ENCODE measurements around the gene FADS2. TPM values are rescaled to one million over a fixed set of nuclear protein-coding genes. Genes with fewer than 3 reads are reported as not detected.

Gene FADS2
- total RNA-seq, 1 experiment from 2014 or later: 514 TPM

GRCh38 chr11:61784506-61784805 is 43.6 kb upstream of the FADS2 start:
- H4K20me1 ChIP-seq (ENCODE audit: insufficient read depth): peaks cover 5% of the 10 kb centered on the region; the same call in 1 of the 2 replicates
- H3F3A ChIP-seq (ENCODE audit: insufficient read depth, low read depth): peaks cover 13% of the 10 kb centered on the region
- H3K9me2 ChIP-seq (ENCODE audit: insufficient read depth): no peaks in the 10 kb centered on the region
- no peak for TF ChIP-seq EZH2 (IDR thresholded peaks at IDR 0.05; ENCODE audit: low read depth)
- TF ChIP-seq CTCF (conservative IDR thresholded peaks at IDR 0.05): no peak
- no peak overlapping the region for H3K27ac ChIP-seq
- peaks cover 4% of the 10 kb centered on the region; the same call in 1 of the 2 replicates for H3K79me2 ChIP-seq (ENCODE audit: low read depth)
- no peaks in the 10 kb centered on the region for H3K4me1 ChIP-seq (replicated peaks; ENCODE audit: insufficient read depth)
- no peaks in the 10 kb centered on the region for H3K27me3 ChIP-seq (ENCODE audit: insufficient read depth, low read depth)
- no peak overlapping the region for H2AFZ ChIP-seq
- peaks cover 18% of the 10 kb centered on the region for H3K36me3 ChIP-seq (ENCODE audit: low read depth)
- no peaks in the 10 kb centered on the region for H3K9me3 ChIP-seq (ENCODE audit: insufficient read depth, low read depth)
- H3K4me3 ChIP-seq: no peak overlapping the region
- intact Hi-C loops (cut with micrococcal nuclease; ENCODE audit: unreplicated experiment): no loop called here
- DNase-seq: no peak
- BruUV-seq (replicated peaks): no TSS peak
- POLR2A ChIA-PET (ENCODE audit: unreplicated experiment): no interaction called here
- CTCF ChIA-PET: no interaction called here
- no peak overlapping the region for H3K4me2 ChIP-seq

- no TSS peak for BruUV-seq (replicated peaks)
- Histone ChIP-seq H3K27me3 (ENCODE audit: insufficient read depth, low read depth) (no peaks in the 10 kb centered on the region), H3K36me3 (ENCODE audit: low read depth) (peaks cover 26% of the 10 kb centered on the region), H3K79me2 (ENCODE audit: low read depth) (peaks cover 18% of the 10 kb centered on the region), H3K4me1 (replicated peaks; ENCODE audit: insufficient read depth) (no peaks in the 10 kb centered on the region; the same call in 1 of the 2 replicates), H3K4me3 (no peak overlapping the region), H3K4me2 (no peak overlapping the region), H4K20me1 (ENCODE audit: insufficient read depth) (peaks cover 5% of the 10 kb centered on the region; the same call in 1 of the 2 replicates), H3K9me3 (ENCODE audit: insufficient read depth, low read depth) (no peaks in the 10 kb centered on the region), H2AFZ (no peak overlapping the region), H3F3A (ENCODE audit: insufficient read depth, low read depth) (peaks cover 13% of the 10 kb centered on the region), H3K27ac (no peak overlapping the region), H3K9me2 (ENCODE audit: insufficient read depth) (no peaks in the 10 kb centered on the region)
- intact Hi-C loops (cut with micrococcal nuclease; ENCODE audit: unreplicated experiment): no loop called here
- TF ChIP-seq EZH2 (IDR thresholded peaks at IDR 0.05; ENCODE audit: low read depth) (no peak), CTCF (conservative IDR thresholded peaks at IDR 0.05) (no peak)
- DNase-seq: no peak
- POLR2A ChIA-PET (ENCODE audit: unreplicated experiment): interaction anchor here (0.5 to 0.6 kb wide), 2 partner anchors 16 to 106 kb away, joined by 5 to 17 read pairs; no protein-coding TSS in a partner anchor
- CTCF ChIA-PET: no interaction called here
Measured at GRCh38 chr11:61785837-61786402, 42.2 kb upstream of the FADS2 start.

DNA sequence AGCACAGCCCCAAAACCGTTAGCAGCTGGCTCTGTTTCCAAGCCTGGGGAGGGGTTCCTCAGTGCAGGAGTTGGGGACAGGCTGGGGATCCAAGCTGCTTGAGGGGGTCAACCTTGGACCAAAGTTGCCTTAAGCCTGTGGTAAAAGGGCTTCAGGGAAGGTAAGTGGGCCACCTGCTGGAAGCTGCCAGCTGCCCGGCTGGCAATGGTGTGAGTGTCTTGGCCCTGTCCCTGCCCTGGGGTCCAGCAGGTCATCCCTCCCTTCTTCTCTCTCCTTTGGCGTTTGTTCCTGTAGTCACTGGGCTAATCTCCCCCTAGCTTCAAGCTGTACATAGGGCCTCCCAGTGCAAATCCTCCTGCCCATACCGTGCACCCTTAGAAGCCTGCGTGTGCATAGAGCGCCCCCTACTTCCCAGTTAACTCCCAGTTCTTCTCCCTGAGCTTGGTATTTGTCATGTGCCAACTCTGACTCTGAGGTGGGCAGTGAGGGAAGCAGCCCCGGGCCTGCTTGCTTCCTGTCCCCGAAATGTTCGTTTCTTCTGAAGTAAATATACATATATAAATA is 40.1 kb upstream of the FADS2 start:
- Histone ChIP-seq H3K9me3 (ENCODE audit: insufficient read depth, low read depth) (no peaks in the 10 kb centered on the region), H3K4me1 (replicated peaks; ENCODE audit: insufficient read depth) (peaks cover 8% of the 10 kb centered on the region), H3K36me3 (ENCODE audit: low read depth) (peaks cover 26% of the 10 kb centered on the region), H3K4me2 (no peak overlapping the region), H3K79me2 (ENCODE audit: low read depth) (peaks cover 35% of the 10 kb centered on the region), H2AFZ (no peak overlapping the region), H3K4me3 (no peak overlapping the region), H3K9me2 (ENCODE audit: insufficient read depth) (no peaks in the 10 kb centered on the region), H3K27me3 (ENCODE audit: insufficient read depth, low read depth) (no peaks in the 10 kb centered on the region), H3F3A (ENCODE audit: insufficient read depth, low read depth) (peaks cover 6% of the 10 kb centered on the region), H3K27ac (no peak overlapping the region), H4K20me1 (ENCODE audit: insufficient read depth) (peaks cover 5% of the 10 kb centered on the region; the same call in 1 of the 2 replicates)
- CTCF ChIA-PET: interaction anchor here (0.6 to 1.2 kb wide), 2 partner anchors 41 to 143 kb away, joined by 3 to 7 read pairs; no protein-coding TSS in a partner anchor
- no peak for DNase-seq
- no TSS peak for BruUV-seq (replicated peaks)
- TF ChIP-seq CTCF (conservative IDR thresholded peaks at IDR 0.05) (peak; percentile 63), EZH2 (IDR thresholded peaks at IDR 0.05; ENCODE audit: low read depth) (no peak)
- POLR2A ChIA-PET (ENCODE audit: unreplicated experiment): interaction anchor here (0.7 kb wide), 1 partner anchor 709 kb away, joined by 6 read pairs; no protein-coding TSS in a partner anchor
- intact Hi-C loops (cut with micrococcal nuclease; ENCODE audit: unreplicated experiment): no loop called here
